ENCODE results near the gene RIMS4.

- no peak for TF ChIP-seq CTCF (IDR thresholded peaks at IDR 0.05; ENCODE audit: borderline replicate concordance, extremely low read depth, low read length, poor library complexity, severe bottlenecking)
- no peak for TF ChIP-seq EZH2 (IDR thresholded peaks at IDR 0.05; ENCODE audit: borderline replicate concordance, low read depth, low read length, severe bottlenecking)
These were observed 872 bp upstream of the RIMS4 start for GRCh38 chr20:44811150-44811685.

All from DND-41 (cell line).